ENCODE measurements around the gene SUN2.

- no peak for TF ChIP-seq CTCF (IDR thresholded peaks at IDR 0.05)
- TF ChIP-seq POLR2A (IDR thresholded peaks at IDR 0.05), result no peak
Measured at GRCh38 chr22:38699143-38699542, 56.7 kb downstream of the SUN2 start.
